GM10248 (cell line): ENCODE measurements around the gene FERD3L.

Source experiments
- CTCF ChIA-PET: fragments of 300-600 bp; sonication (Branson Sonifier 250); formaldehyde crosslinking; extraction: SDS; loops from one replicate; lab custom pipeline; 2021; ENCODE audit warnings: antibody characterized with exemption; lab: Yijun Ruan, JAX
- POLR2A ChIA-PET: fragments of 350-650 bp; sonication (Branson Sonifier 250); formaldehyde crosslinking; extraction: SDS; loops from one replicate; lab custom pipeline; 2020; ENCODE audit warnings: antibody characterized with exemption; lab: Yijun Ruan, JAX
- DNase-seq: peaks from one replicate; pipeline ENCODE4 v3.0.0; 2012; ENCODE audit errors: extremely low spot score
- CTCF ChIP-seq: IDR thresholded peaks from 2 replicates; pipeline ENCODE4 v1.5.1; 2012; ENCODE audit warnings: mild to moderate bottlenecking, low read depth; ENCODE audit errors: extremely low read depth, missing control alignments, control extremely low read depth

The FERD3L gene

GRCh38 chr7:19107081-19107355 lies 38.2 kb downstream of the FERD3L start:
- ChIA-PET CTCF (interaction anchor here (0.7 kb wide), 1 partner anchor 12 kb away, joined by 3 read pairs; no protein-coding TSS in a partner anchor), POLR2A (no interaction called here)
- no peak for DNase-seq
- TF ChIP-seq CTCF, result no peak

DNA sequence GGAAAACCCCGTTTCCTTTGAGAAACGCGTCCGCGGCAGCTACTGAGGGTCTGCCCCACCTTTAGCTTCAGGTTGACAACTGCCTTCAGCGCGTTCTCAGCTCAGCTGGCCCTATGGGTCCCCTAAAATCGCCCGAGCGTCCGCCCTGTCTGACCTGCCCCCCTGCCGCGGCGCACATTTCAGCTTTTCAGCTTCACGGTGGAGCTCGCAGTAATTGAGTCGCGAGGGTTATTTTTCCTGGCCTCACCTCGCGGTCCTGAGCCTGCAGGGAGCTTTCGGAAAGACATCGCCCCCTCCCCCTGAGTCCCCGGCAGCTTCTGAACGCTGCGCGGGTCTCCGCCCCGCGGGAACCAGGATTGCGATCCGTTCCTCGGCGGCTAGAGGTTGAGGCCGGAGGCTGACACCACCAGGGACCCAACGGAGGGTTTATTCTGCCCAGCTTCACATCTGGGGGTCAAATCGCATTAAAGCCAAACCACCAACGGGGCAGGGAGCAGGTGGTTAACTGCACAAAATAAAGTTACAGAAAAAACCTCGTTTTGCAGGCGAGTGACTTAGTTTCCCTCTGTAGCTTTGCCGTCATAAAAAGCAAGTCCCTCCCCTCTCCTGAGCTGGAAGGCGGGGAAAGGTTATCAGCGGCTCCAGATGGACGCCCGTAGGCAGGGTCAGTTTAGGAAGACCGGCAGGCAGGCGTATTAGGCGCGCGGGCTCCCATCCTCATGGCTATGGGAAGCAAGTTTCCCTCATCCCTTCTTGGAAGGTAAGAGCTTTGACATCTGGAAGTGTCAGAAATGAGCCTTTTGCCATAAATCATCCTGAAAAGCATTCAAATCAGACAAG lies 38.8 kb downstream of the FERD3L start:
- TF ChIP-seq CTCF, result no peak
- ChIA-PET POLR2A (no interaction called here), CTCF (interaction anchor here (0.7 to 1.6 kb wide), 3 partner anchors 10 to 13 kb away, joined by 3 read pairs; partner anchors contain the start of gene TWIST1)
- DNase-seq, result no peak

GRCh38 chr7:19105546-19105945 lies 39.7 kb downstream of the FERD3L start:
- ChIA-PET CTCF (interaction anchor here (1.2 to 1.6 kb wide), 2 partner anchors 9 to 11 kb away, joined by 3 read pairs; no protein-coding TSS in a partner anchor), POLR2A (no interaction called here)

GRCh38 chr7:19104811-19105210 lies 40.4 kb downstream of the FERD3L start:
- ChIA-PET POLR2A (no interaction called here), CTCF (interaction anchor here (1.2 to 1.6 kb wide), 2 partner anchors 9 to 10 kb away, joined by 3 read pairs; no protein-coding TSS in a partner anchor)
- TF ChIP-seq CTCF, result no peak
- DNase-seq, result no peak

More at GRCh38 chr7:19105546-19105945, 39.7 kb downstream of the FERD3L start:
- no peak for TF ChIP-seq CTCF
- no peak for DNase-seq

GRCh38 chr7:19102884-19103283 lies 42.3 kb downstream of the FERD3L start:
- ChIA-PET CTCF (no interaction called here), POLR2A (no interaction called here)
- no peak for DNase-seq
- TF ChIP-seq CTCF, result no peak

- TF ChIP-seq CTCF, result no peak
- DNase-seq, result no peak
- POLR2A ChIA-PET, result no interaction called here
- CTCF ChIA-PET, result interaction anchor here (1.2 kb wide), 1 partner anchor 11 kb away, joined by 3 read pairs; no protein-coding TSS in a partner anchor
Observed at GRCh38 chr7:19101909-19102308, 43.3 kb downstream of the FERD3L start.
